PC-3 (cell line): ENCODE results near the gene ZFP1. TPM values are rescaled to one million over a fixed set of nuclear protein-coding genes. Genes with fewer than 3 reads are reported as not detected.

Experiments
- ATAC-seq: fragments of 200-7000 bp; cut with Tn5 transposase; 2 replicates; pipeline ENCODE4 v1.9.1; 2020; ENCODE audit warnings: mild to moderate bottlenecking, moderate library complexity
- BruUV-seq: library from RNA; stranded (reverse); fragments of 400-500 nt; replicated peaks from 2 replicates; lab custom pipeline; 2021; lab: Mats Ljungman, UMichigan
- CTCF ChIA-PET: fragments of 300-600 bp; sonication (Branson Sonifier 250); formaldehyde crosslinking; loops from one replicate; lab custom pipeline; 2022; ENCODE audit warnings: antibody characterized with exemption; lab: Charles Lee
- POLR2A ChIA-PET: fragments of 300-600 bp; sonication (Branson Sonifier 250); formaldehyde crosslinking; loops from one replicate; lab custom pipeline; 2022; ENCODE audit warnings: antibody characterized with exemption; ENCODE audit not compliant: unreplicated experiment; lab: Charles Lee
- DNase-seq: peaks from one replicate; pipeline ENCODE4 v3.0.0-alpha.2; 2015
- H2AFZ ChIP-seq: fragments of 300-600 bp; sonication (generic); 2 replicates; pipeline ENCODE4 v1.6.0; 2016; ENCODE audit warnings: antibody characterized with exemption, low read length
- H3F3A ChIP-seq: fragments of 300-600 bp; sonication (generic); one replicate; pipeline ENCODE4 v1.6.0; 2017; ENCODE audit warnings: antibody characterized with exemption, low read length, control low read depth, mild to moderate bottlenecking; ENCODE audit not compliant: unreplicated experiment
- H3K27ac ChIP-seq: fragments of 300-600 bp; sonication (generic); 2 replicates; pipeline ENCODE4 v1.5.1; 2016; ENCODE audit warnings: mild to moderate bottlenecking, low read length
- H3K27me3 ChIP-seq: fragments of 300-600 bp; sonication (generic); 2 replicates; pipeline ENCODE4 v1.6.1; 2016; ENCODE audit warnings: low read length, mixed read lengths
- H3K36me3 ChIP-seq: fragments of 300-600 bp; sonication (generic); 2 replicates; pipeline ENCODE4 v1.6.1; 2016; ENCODE audit warnings: low read depth, mixed run types, low read length, mixed read lengths
- H3K4me1 ChIP-seq: fragments of 300-600 bp; sonication (generic); 2 replicates; pipeline ENCODE4 v1.5.1; 2016; ENCODE audit warnings: low read length; ENCODE audit not compliant: insufficient read depth
- H3K4me2 ChIP-seq: fragments of 300-600 bp; sonication (generic); 2 replicates; pipeline ENCODE4 v1.6.0; 2016; ENCODE audit warnings: low read length
- H3K4me3 ChIP-seq: fragments of 300-600 bp; sonication (generic); 2 replicates; pipeline ENCODE4 v1.5.1; 2016; ENCODE audit warnings: mild to moderate bottlenecking, low read length, mixed read lengths
- H3K79me2 ChIP-seq: fragments of 300-600 bp; sonication (generic); 2 replicates; pipeline ENCODE4 v1.6.1; 2017; ENCODE audit warnings: low read length, mixed read lengths
- H3K9ac ChIP-seq: fragments of 300-600 bp; sonication (generic); 2 replicates; pipeline ENCODE4 v1.6.0; 2016; ENCODE audit warnings: mild to moderate bottlenecking, low read length
- H3K9me2 ChIP-seq: fragments of 300-600 bp; sonication (generic); replicated peaks from 2 replicates; pipeline ENCODE4 v1.6.1; 2016; ENCODE audit warnings: mixed run types, low read length, mixed read lengths
- H3K9me3 ChIP-seq: fragments of 300-600 bp; sonication (generic); 2 replicates; pipeline ENCODE4 v1.6.1; 2016; ENCODE audit warnings: low read length, mixed read lengths
- H4K20me1 ChIP-seq: fragments of 300-600 bp; sonication (generic); 2 replicates; pipeline ENCODE4 v1.6.1; 2016; ENCODE audit warnings: low read length, mixed read lengths
- CTCF ChIP-seq: fragments of 300-600 bp; sonication (generic); conservative IDR thresholded peaks from 2 replicates; pipeline ENCODE4 v1.5.1; 2017; ENCODE audit warnings: antibody characterized with exemption, low read depth, mild to moderate bottlenecking, low read length
- EZH2 ChIP-seq: fragments of 300-600 bp; sonication (generic); IDR thresholded peaks from one replicate; pipeline ENCODE4 v1.6.1; 2017; ENCODE audit warnings: antibody characterized with exemption, mild to moderate bottlenecking, low read length; ENCODE audit not compliant: unreplicated experiment
- EZH2phosphoT487 ChIP-seq: fragments of 300-600 bp; sonication (generic); IDR thresholded peaks from 2 replicates; pipeline ENCODE4 v1.6.1; 2018; ENCODE audit warnings: mild to moderate bottlenecking, antibody characterized with exemption, low read length, borderline replicate concordance
- intact Hi-C: fragments of 100-400 bp; cut with micrococcal nuclease; formaldehyde crosslinking; loops from 2 replicates; pipeline ENCODE4 v1.9.0; 2023
- total RNA-seq: library from RNA; depleted of rRNA; stranded (reverse); fragments of >200 nt; gene quantifications from 2 replicates; pipeline ENCODE4 v1.2.3, GENCODE V29; 2014

Gene ZFP1
- total RNA-seq, 1 experiment from 2014 or later, result 3.3 TPM

- no peak for TF ChIP-seq EZH2
- TF ChIP-seq EZH2phosphoT487, result no peak
- no peak for TF ChIP-seq CTCF
- no TSS peak for BruUV-seq
- no peaks in the 10 kb centered on the region for H3K36me3 ChIP-seq
Observed at GRCh38 chr16:75143941-75144340, 4.4 kb upstream of the ZFP1 start.

GRCh38 chr16:75147968-75148310 lies 385 bp upstream of the ZFP1 start:
- H3K79me2 ChIP-seq, result peaks cover 32% of the 10 kb centered on the region
- no peak overlapping the region; the same call in 1 of the 2 replicates for H3K9ac ChIP-seq
- no peaks in the 10 kb centered on the region for H3K4me1 ChIP-seq
- H3K27me3 ChIP-seq, result no peaks in the 10 kb centered on the region
- H3F3A ChIP-seq, result no peaks in the 10 kb centered on the region
- H3K9me3 ChIP-seq, result peaks cover 13% of the 10 kb centered on the region
- ChIA-PET POLR2A (no interaction called here), CTCF (no interaction called here)
- ATAC-seq (no peak), DNase-seq (no peak)
- H2AFZ ChIP-seq, result 0 out of 2 replicates have a peak overlapping the region, but pooled peaks have one; percentile 90
- H3K9me2 ChIP-seq, result no peaks in the 10 kb centered on the region
- no TSS peak for BruUV-seq
- peaks cover 16% of the 10 kb centered on the region; the same call in 1 of the 2 replicates for H3K36me3 ChIP-seq
- H3K4me2 ChIP-seq, result peak overlapping the region; percentile 93
- no peak overlapping the region for H3K27ac ChIP-seq
- TF ChIP-seq EZH2, result no peak
- no peak for TF ChIP-seq CTCF
- TF ChIP-seq EZH2phosphoT487, result no peak
- intact Hi-C loops, result loop anchor here (2.0 kb wide), 1 partner anchor 31 kb away; the partner anchor contains the start of gene LDHD
- no peaks in the 10 kb centered on the region for H4K20me1 ChIP-seq
- H3K4me3 ChIP-seq, result peak overlapping the region; percentile 98

More at GRCh38 chr16:75143941-75144340, 4.4 kb upstream of the ZFP1 start:
- Histone ChIP-seq H3K4me2 (no peak overlapping the region), H3K27ac (no peak overlapping the region), H2AFZ (no peak overlapping the region), H4K20me1 (no peaks in the 10 kb centered on the region), H3K27me3 (no peaks in the 10 kb centered on the region), H3K79me2 (peaks cover under 1% of the 10 kb centered on the region; the same call in 1 of the 2 replicates), H3F3A (no peaks in the 10 kb centered on the region), H3K4me1 (no peaks in the 10 kb centered on the region), H3K9ac (no peak overlapping the region), H3K9me3 (no peaks in the 10 kb centered on the region), H3K4me3 (no peak overlapping the region), H3K9me2 (no peaks in the 10 kb centered on the region)
- ATAC-seq (no peak), DNase-seq (no peak)
- CTCF ChIA-PET, result no interaction called here
- intact Hi-C loops, result no loop called here
- POLR2A ChIA-PET, result no interaction called here

- ATAC-seq, result no peak
- no peaks in the 10 kb centered on the region for H3K9me2 ChIP-seq
- H3F3A ChIP-seq, result no peaks in the 10 kb centered on the region
- no peaks in the 10 kb centered on the region for H3K27me3 ChIP-seq
- peaks cover 32% of the 10 kb centered on the region for H3K79me2 ChIP-seq
- no peak for TF ChIP-seq CTCF
- TF ChIP-seq EZH2, result no peak
- no peak for TF ChIP-seq EZH2phosphoT487
- peaks cover 13% of the 10 kb centered on the region for H3K9me3 ChIP-seq
- H4K20me1 ChIP-seq, result no peaks in the 10 kb centered on the region
- no peak overlapping the region for H3K9ac ChIP-seq
- no peaks in the 10 kb centered on the region for H3K4me1 ChIP-seq
- BruUV-seq, result no TSS peak
- peaks cover 32% of the 10 kb centered on the region for H3K36me3 ChIP-seq
- H2AFZ ChIP-seq, result no peak overlapping the region
- H3K27ac ChIP-seq, result no peak overlapping the region
- no peak overlapping the region for H3K4me3 ChIP-seq
- intact Hi-C loops, result no loop called here
- no peak for DNase-seq
- H3K4me2 ChIP-seq, result no peak overlapping the region
- ChIA-PET POLR2A (no interaction called here), CTCF (no interaction called here)
Observed at GRCh38 chr16:75151798-75152197, 3.5 kb downstream of the ZFP1 start.
